GM21515 (cell line): Measurements from ENCODE around the gene GNG7.
"Not testable (repeated sequence)": the region's sequence is repeated elsewhere in the genome, so short reads cannot be mapped to it uniquely, and the experiment has no call there.

Experiments
- ATAC-seq: cut with Tn5 transposase; IDR thresholded peaks from one replicate; pipeline ENCODE4 v1.9.1; 2021; ENCODE audit not compliant: unreplicated experiment

The GNG7 gene

GRCh38 chr19:2556221-2557092, 146.0 kb downstream of the GNG7 start:
- ATAC-seq = no peak

GRCh38 chr19:2555422-2556220, 146.9 kb downstream of the GNG7 start:
- ATAC-seq = no peak

- ATAC-seq = no peak
Observed at GRCh38 chr19:2554856-2555255, 147.6 kb downstream of the GNG7 start.

GRCh38 chr19:2553510-2553909, 149.0 kb downstream of the GNG7 start:
- ATAC-seq = no peak

GRCh38 chr19:2552859-2553258, 149.6 kb downstream of the GNG7 start:
- ATAC-seq = peak; percentile 54

- no peak for ATAC-seq
Observed at GRCh38 chr19:2551864-2552185, 150.7 kb downstream of the GNG7 start.

GRCh38 chr19:2551172-2551863, 151.2 kb downstream of the GNG7 start:
- ATAC-seq = no peak

- no peak for ATAC-seq
Observed at GRCh38 chr19:2550431-2551171, 151.9 kb downstream of the GNG7 start.

GRCh38 chr19:2549701-2550191, 152.7 kb downstream of the GNG7 start:
- ATAC-seq = no peak

GRCh38 chr19:2548966-2549365, 153.5 kb downstream of the GNG7 start:
- ATAC-seq = no peak

- no peak for ATAC-seq
Observed at GRCh38 chr19:2547721-2548120, 154.8 kb downstream of the GNG7 start.

GRCh38 chr19:2547033-2547680, 155.3 kb downstream of the GNG7 start:
- ATAC-seq = no peak

- no peak for ATAC-seq
Observed at GRCh38 chr19:2546128-2547032, 156.1 kb downstream of the GNG7 start.

GRCh38 chr19:2545416-2546127, 156.9 kb downstream of the GNG7 start:
- not testable (repeated sequence) for ATAC-seq

GRCh38 chr19:2544576-2545415, 157.7 kb downstream of the GNG7 start:
- ATAC-seq = no peak

- no peak for ATAC-seq
Observed at GRCh38 chr19:2543463-2544442, 158.7 kb downstream of the GNG7 start.

- not testable (repeated sequence) for ATAC-seq
Observed at GRCh38 chr19:2543072-2543462, 159.4 kb downstream of the GNG7 start.
